GM10266 (cell line): Measurements from ENCODE around the gene RGL3.
"Not testable (repeated sequence)": the region's sequence is repeated elsewhere in the genome, so short reads cannot be mapped to it uniquely, and the experiment has no call there.

Experiments
- DNase-seq: peaks from one replicate; pipeline ENCODE4 v3.0.0; 2012; ENCODE audit errors: extremely low spot score
- TF ChIP-seq, protein P1 (sequence below): IDR thresholded peaks from 2 replicates; pipeline ENCODE4 v1.5.1; 2012; ENCODE audit warnings: mild to moderate bottlenecking, low read depth; ENCODE audit not compliant: control insufficient read depth, insufficient read depth; ENCODE audit errors: missing control alignments

Gene RGL3

DNA sequence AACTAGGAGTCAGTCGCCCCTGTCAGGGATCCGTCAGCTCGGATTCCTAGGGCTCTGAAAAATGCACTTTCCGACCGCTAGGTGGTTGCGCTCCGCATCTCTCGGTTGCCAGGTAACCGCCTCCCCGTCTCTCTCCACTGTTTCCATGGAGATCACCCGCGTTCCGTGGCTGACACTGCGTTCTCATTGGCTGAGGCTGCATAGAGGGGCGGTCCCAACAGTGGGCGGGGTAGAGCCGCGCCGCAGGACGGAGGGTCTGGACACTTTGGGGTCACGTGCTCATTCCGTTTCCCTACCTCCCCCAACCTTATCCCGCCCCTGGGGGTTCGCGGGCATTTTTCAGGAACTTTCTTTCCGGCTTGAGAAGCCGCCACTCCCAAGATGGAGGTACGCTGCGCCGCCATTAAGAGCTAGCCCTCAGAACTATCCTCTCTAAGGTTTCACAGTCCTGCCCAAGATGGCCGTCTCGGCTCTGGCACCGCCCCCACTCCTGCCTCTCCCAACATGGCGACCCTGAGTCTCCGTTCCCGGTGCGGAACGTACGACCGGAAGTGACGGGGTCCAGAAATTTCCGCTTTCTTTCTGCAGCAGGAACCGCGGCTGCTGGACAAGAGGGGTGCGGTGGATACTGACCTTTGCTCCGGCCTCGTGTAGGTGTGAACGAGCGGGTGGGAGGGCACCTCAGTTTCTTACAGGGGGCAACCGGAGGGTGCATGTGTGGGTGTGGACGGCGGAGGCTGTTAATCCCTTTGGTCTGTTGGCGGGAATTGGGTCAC, 16.1 kb upstream of the RGL3 start, which contains the start of the genes ODAD3 and PRKCSH:
Gene ODAD3 (minus strand): TSS at position 65 of the 776 bp plus-strand sequence. CDS start 105 bp downstream, outside the sequence.
Gene PRKCSH (plus strand): TSS at position 579 of the 776 bp plus-strand sequence. CDS start 483 bp downstream, outside the sequence.
- peak; percentile 99 for DNase-seq
- TF ChIP-seq, protein P1, sequence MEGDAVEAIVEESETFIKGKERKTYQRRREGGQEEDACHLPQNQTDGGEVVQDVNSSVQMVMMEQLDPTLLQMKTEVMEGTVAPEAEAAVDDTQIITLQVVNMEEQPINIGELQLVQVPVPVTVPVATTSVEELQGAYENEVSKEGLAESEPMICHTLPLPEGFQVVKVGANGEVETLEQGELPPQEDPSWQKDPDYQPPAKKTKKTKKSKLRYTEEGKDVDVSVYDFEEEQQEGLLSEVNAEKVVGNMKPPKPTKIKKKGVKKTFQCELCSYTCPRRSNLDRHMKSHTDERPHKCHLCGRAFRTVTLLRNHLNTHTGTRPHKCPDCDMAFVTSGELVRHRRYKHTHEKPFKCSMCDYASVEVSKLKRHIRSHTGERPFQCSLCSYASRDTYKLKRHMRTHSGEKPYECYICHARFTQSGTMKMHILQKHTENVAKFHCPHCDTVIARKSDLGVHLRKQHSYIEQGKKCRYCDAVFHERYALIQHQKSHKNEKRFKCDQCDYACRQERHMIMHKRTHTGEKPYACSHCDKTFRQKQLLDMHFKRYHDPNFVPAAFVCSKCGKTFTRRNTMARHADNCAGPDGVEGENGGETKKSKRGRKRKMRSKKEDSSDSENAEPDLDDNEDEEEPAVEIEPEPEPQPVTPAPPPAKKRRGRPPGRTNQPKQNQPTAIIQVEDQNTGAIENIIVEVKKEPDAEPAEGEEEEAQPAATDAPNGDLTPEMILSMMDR, result peak; percentile 80

DNA sequence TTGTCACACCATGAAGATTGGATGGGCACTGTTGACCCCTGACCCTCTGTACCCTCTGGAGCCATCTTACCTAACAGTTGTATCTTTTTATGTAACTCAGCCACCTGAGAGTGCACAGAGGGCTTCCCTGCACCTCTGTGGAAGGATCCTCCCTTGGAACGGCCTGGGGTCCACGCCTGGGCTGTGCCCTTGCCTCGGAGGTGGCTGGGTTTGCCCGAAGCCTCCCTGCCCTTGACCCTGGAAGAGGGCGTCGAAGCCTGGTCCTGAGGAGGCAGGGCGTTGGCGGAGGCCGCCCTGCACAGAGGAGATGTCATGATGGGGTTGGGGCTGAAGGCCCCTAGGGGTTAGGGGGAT, 15.6 kb upstream of the RGL3 start:
- no peak for DNase-seq
- TF ChIP-seq, protein P1, result no peak

DNA sequence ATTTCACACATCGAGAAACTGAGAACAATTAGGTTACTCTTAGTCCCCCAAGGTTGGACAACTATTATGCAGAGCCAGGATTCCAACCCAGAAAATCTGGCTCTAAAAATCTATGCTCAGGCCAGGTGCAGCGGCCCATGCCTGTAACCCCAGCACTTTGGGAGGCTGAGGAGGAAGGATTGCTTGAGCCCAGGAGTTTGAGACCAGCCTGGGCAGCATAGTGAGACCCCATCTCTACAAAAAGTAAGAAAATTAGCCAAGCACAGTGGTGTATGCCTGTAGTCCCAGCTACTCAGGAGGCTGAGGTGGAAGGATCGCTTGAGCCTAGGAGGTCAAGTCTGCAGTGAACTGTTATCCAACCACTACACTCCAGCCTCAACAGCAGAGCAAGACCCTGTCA, 14.4 kb upstream of the RGL3 start:
- DNase-seq, result not testable (repeated sequence)

DNA sequence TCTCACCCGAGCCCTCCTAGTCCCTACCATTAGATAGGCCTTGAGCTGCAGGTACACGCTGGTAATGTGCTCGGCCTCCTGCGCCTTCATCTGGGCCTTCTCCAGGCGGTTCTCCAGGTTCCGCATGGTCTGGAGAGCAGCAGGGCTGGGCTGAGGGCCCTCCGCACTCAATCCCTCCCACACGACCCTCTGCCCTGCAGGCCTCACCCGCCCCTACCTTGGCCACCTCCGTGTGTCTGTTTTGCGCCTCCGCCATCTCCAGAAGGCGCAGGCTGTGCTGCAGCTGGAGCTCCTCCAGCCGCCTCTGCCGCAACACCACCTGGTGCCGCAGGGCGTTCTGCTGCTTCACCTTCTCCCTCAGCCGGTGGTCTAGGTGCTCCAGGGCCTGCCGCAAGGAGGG, 7.5 kb upstream of the RGL3 start:
- TF ChIP-seq, protein P1, result no peak
- DNase-seq, result no peak

DNA sequence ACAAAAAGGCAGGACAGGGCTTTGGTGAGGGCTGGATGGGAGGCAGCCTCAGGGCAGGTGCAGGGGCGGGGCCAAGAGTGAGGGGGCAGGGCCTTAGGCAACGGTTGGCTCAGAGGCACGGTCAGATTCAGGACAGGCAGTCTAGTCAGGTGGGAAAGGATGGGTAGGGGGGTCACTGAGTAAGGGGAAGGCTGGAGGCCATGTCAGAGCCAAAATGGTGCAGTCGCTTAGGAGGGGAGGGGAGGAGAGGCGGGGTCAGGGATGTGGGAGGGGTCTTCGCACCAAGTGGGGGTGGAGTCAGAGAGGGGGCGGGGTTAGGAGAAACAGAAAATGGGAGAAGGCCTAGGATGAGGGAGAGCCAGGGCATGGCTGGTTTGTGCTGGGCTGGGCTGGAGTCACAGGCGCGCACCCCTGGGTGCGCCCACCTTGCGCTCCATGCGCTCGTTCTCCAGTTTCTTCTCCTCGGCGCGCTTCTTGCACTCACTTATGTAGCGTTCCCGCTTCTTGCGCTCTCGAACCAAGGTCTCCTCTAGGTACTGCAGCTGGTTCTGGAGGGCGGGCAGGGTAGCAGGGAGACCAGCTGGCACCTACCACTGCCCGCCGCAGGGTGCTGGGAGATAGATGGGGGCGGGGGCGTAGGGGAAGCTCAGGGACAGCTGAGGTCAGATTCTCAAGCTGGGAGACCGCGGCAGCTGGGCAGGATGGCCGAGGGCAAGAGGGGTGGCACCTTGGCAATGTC, 6.8 kb upstream of the RGL3 start:
- TF ChIP-seq, protein P1, result no peak

GRCh38 chr19:11423791-11424181, 4.7 kb upstream of the RGL3 start:
- peak; percentile 20 for DNase-seq
- TF ChIP-seq, protein P1, result no peak

More for the DNA sequence above, 6.8 kb upstream of the RGL3 start:
- no peak for DNase-seq

GRCh38 chr19:11423164-11423790, 4.2 kb upstream of the RGL3 start:
- peak; percentile 7 for DNase-seq
- TF ChIP-seq, protein P1, result no peak
